C4-2B (cell line): Measurements from ENCODE around the gene TTC13.

Experiments
- H3K27ac ChIP-seq: fragments of 450-650 bp; 2 replicates; pipeline ENCODE4 v1.5.1; 2017
- CTCF ChIP-seq: fragments of 450-650 bp; conservative IDR thresholded peaks from 2 replicates; pipeline ENCODE4 v1.5.1; 2017; ENCODE audit warnings: mild to moderate bottlenecking
- ZFX ChIP-seq: fragments of 450-650 bp; IDR thresholded peaks from 2 replicates; pipeline ENCODE4 v1.6.1; 2017

The TTC13 gene

DNA sequence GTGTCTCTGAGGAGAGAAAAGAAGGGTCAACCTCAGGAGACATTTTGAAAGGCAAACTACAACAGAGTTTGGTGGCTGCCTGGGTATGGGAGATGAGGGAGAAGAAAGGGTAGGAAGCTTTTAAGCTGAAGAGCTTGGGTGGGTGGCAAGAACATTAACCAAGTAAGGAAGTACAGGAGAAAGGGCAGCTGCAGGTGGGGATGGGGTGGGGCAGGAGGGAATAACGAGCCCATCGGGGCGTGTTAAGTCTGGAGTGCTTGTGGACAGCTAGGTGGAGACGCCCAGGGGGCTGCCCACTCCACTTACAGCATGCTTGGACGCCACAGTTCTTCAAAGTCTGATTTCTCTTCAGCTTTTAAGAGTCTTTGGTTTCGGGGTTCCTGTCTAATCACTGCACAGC lies 42.8 kb downstream of the TTC13 start:
- TF ChIP-seq CTCF (no peak), ZFX (no peak)
- H3K27ac ChIP-seq, result no peak overlapping the region

DNA sequence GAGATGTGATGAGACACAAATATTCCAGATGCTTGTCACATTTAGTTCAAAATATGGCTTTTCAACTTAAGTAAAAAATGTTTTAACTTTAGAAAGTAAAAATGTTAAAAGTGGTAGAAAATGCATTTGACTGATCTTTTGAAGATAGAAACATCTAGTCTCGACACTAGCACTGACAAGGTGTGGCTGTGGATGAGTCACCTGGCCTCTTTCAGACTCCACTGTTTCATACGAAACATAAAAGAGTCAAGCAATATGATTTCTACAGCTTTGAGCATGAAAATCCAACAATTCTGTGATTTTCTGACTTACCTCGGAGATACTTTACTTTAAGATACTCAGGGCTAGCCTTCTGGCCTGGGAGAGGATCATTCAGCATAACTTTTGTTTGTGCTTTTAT lies 47.7 kb downstream of the TTC13 start:
- TF ChIP-seq ZFX, result no peak
- TF ChIP-seq CTCF, result no peak
- H3K27ac ChIP-seq, result no peak overlapping the region

- TF ChIP-seq CTCF (no peak), ZFX (no peak)
- H3K27ac ChIP-seq, result no peak overlapping the region
Measured at GRCh38 chr1:230926182-230926581, 52.5 kb downstream of the TTC13 start.

GRCh38 chr1:230925608-230926007 lies 53.1 kb downstream of the TTC13 start:
- no peak for TF ChIP-seq CTCF
- TF ChIP-seq ZFX, result no peak
- no peak overlapping the region for H3K27ac ChIP-seq

GRCh38 chr1:230923176-230923575 lies 55.5 kb downstream of the TTC13 start:
- TF ChIP-seq CTCF (no peak), ZFX (no peak)
- H3K27ac ChIP-seq, result no peak overlapping the region

DNA sequence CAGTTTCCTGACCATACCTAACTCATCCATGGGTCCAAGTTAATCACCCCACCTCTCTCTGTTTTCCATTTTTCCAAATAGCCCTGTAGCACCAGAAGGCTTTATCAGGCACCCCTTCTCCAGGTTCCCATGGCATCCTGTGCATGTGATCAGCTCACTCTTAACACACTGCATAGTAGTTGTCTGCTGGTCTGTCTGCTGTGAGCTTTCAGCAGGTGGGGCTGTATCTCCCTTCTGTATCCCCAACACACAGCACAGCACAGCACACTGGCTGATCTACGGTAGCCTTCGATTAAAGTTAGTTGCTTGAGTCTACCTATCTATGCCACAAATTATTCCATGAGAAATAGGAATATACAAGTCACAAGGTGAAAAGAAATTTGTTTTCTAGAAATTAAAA lies 56.0 kb downstream of the TTC13 start:
- H3K27ac ChIP-seq, result no peak overlapping the region
- TF ChIP-seq ZFX (no peak), CTCF (no peak)

GRCh38 chr1:230919207-230919606 lies 59.5 kb downstream of the TTC13 start:
- TF ChIP-seq CTCF (no peak), ZFX (no peak)
- no peak overlapping the region for H3K27ac ChIP-seq
